Measurements from ENCODE around the gene KIF5A.

The KIF5A gene

GRCh38 chr12:57534991-57535543 lies 14.8 kb upstream of the KIF5A start:
- peaks cover 47% of the 10 kb centered on the region for H3K36me3 Mint-ChIP-seq (ENCODE audit: insufficient read depth)
- no peak overlapping the region for H3K27ac Mint-ChIP-seq
- no peak for ATAC-seq (replicated peaks)
- H3K9me3 Mint-ChIP-seq: no peaks in the 10 kb centered on the region
- H3K4me3 Mint-ChIP-seq: no peak overlapping the region
- H3K4me1 Mint-ChIP-seq (ENCODE audit: low read depth in 2 of 2): peaks cover 1 to 3% of the 10 kb centered on the region in 2 donors
- H3K27me3 Mint-ChIP-seq: no peaks in the 10 kb centered on the region
- no peak for DNase-seq

- H3K27ac Mint-ChIP-seq: no peak overlapping the region
- H3K4me1 Mint-ChIP-seq (ENCODE audit: low read depth in 2 of 2): peaks cover 2 to 5% of the 10 kb centered on the region in 2 donors
- H3K27me3 Mint-ChIP-seq: no peaks in the 10 kb centered on the region
- peaks cover 50% of the 10 kb centered on the region for H3K36me3 Mint-ChIP-seq (ENCODE audit: insufficient read depth)
- H3K4me3 Mint-ChIP-seq: no peak overlapping the region
- no peak for ATAC-seq (replicated peaks)
- H3K9me3 Mint-ChIP-seq: no peaks in the 10 kb centered on the region
- no peak for DNase-seq
Measured at GRCh38 chr12:57535764-57536596, 13.9 kb upstream of the KIF5A start.

- Mint-ChIP-seq H3K4me3 (no peak overlapping the region), H3K27ac (no peak overlapping the region)
Measured at GRCh38 chr12:57536597-57536942, 13.3 kb upstream of the KIF5A start.

DNA sequence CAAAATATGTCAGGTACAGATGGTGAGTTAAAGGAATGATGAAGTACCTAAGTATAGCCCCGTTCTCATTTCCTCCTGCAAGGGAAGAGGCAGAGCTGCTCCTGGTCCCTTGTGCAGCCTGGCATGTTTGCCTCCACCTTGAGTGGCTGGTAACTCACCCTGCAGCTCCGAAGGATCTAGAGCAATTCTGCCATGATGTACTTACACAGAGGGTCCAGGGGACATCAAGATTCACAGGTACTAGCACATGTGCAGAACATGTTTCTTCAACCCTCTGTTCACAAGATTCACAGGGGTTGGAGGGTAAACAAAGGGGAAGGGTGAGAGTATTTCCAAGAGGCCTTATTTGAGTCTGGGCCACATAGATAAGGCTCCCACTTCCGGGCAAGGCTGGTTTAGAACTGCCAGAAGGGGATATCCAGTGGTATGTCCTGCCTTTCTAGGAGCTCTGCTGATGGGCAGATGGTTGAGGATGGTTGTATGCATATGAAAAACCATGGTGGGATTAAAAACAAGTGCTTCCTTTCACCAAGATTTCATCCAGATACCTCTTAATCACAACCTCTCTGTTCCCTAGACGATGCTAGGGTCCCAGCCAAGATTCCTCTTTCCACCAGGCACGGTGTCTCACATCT lies 10.6 kb upstream of the KIF5A start:
- DNase-seq: no peak
- no peaks in the 10 kb centered on the region for H3K27me3 Mint-ChIP-seq
- ATAC-seq (replicated peaks): no peak
- H3K4me1 Mint-ChIP-seq (ENCODE audit: low read depth in 2 of 2): peaks cover 8 to 13% of the 10 kb centered on the region in 2 donors
- no peak overlapping the region for H3K4me3 Mint-ChIP-seq
- H3K27ac Mint-ChIP-seq: peak overlapping the region in 1 of 2 donors; percentile 42
- H3K9me3 Mint-ChIP-seq: no peaks in the 10 kb centered on the region
- H3K36me3 Mint-ChIP-seq (ENCODE audit: insufficient read depth): peaks cover 43% of the 10 kb centered on the region

More at GRCh38 chr12:57536597-57536942, 13.3 kb upstream of the KIF5A start:
- Mint-ChIP-seq H3K9me3 (no peaks in the 10 kb centered on the region), H3K4me1 (ENCODE audit: low read depth in 2 of 2) (peaks cover 5 to 6% of the 10 kb centered on the region in 2 donors), H3K27me3 (no peaks in the 10 kb centered on the region), H3K36me3 (ENCODE audit: insufficient read depth) (peaks cover 47% of the 10 kb centered on the region)
- ATAC-seq (replicated peaks): no peak
- no peak for DNase-seq

DNA sequence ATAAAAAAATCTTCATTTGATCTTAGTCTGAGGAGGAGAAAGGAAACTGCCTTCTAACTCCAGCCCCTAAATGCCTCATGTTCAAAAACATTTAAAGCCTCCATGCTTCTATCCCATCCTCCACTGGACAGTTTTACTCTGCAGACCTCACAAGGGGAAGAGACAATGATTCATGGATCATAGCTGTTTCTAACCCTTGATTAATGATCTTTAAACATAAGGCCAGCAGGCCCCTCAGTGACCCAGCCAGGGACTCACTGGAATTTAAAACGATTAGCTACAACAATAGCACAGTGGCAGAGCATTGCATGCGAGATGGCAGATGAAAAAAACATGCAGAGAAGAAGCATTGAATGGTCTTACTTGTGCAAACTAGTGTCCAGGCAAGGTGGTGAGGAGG lies 8.8 kb upstream of the KIF5A start:
- Mint-ChIP-seq H3K4me1 (ENCODE audit: low read depth in 2 of 2) (peaks cover 19 to 28% of the 10 kb centered on the region in 2 donors), H3K27ac (no peak overlapping the region), H3K27me3 (no peaks in the 10 kb centered on the region), H3K9me3 (no peaks in the 10 kb centered on the region), H3K4me3 (no peak overlapping the region), H3K36me3 (ENCODE audit: insufficient read depth) (peaks cover 35% of the 10 kb centered on the region)
- DNase-seq (no peak), ATAC-seq (replicated peaks) (no peak)

DNA sequence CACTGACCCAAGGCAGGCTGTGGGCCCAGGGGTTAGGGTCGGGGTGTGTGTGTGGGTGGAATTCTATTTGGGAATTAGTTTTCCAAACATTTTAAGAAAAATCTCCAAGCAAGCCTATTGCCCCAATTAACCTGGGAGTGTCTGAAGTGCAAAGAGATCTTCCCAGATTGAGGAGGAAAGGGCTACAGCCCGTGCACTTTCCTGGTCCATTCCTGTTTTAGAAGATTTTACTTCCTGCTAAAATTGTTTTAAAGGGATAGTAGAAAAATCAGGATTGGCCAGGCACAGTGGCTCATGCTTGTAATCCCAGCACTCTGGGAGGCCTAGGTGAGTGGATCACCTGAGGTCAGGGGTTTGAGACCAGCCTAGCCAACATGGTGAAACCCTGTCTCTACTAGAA lies 8.1 kb upstream of the KIF5A start:
- H3K9me3 Mint-ChIP-seq: no peaks in the 10 kb centered on the region
- no peak for ATAC-seq (replicated peaks)
- H3K27ac Mint-ChIP-seq: no peak overlapping the region
- H3K4me3 Mint-ChIP-seq: no peak overlapping the region
- no peaks in the 10 kb centered on the region for H3K27me3 Mint-ChIP-seq
- peaks cover 42% of the 10 kb centered on the region for H3K36me3 Mint-ChIP-seq (ENCODE audit: insufficient read depth)
- H3K4me1 Mint-ChIP-seq (ENCODE audit: low read depth in 2 of 2): peaks cover 25 to 34% of the 10 kb centered on the region in 2 donors
- DNase-seq: no peak

DNA sequence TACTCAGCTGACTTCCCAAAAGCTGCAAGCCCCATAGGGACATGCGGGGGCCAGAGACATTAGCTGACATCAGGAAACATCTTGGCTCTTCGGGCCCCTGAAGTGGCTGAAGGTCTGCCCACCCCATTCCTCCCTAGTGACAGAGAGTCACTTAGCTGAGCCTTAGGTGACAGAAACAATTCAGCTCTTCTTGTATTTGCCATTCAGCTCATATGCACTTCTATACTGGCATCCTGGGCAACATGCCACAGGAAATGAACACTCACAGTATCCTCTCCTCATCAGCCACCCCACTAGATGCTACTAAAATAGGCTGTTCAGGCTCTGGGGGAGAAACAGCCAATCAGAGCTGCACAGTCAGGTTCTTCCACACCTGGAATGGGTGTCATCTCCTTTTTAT lies 6.3 kb upstream of the KIF5A start:
- peaks cover 46% of the 10 kb centered on the region for H3K36me3 Mint-ChIP-seq (ENCODE audit: insufficient read depth)
- peaks cover 0 to under 1% of the 10 kb centered on the region in 2 donors for H3K27me3 Mint-ChIP-seq
- H3K27ac Mint-ChIP-seq: no peak overlapping the region
- H3K4me1 Mint-ChIP-seq (ENCODE audit: low read depth in 2 of 2): peaks cover 29 to 44% of the 10 kb centered on the region in 2 donors
- H3K4me3 Mint-ChIP-seq: no peak overlapping the region
- DNase-seq (no peak), ATAC-seq (replicated peaks) (no peak)
- no peaks in the 10 kb centered on the region for H3K9me3 Mint-ChIP-seq

DNA sequence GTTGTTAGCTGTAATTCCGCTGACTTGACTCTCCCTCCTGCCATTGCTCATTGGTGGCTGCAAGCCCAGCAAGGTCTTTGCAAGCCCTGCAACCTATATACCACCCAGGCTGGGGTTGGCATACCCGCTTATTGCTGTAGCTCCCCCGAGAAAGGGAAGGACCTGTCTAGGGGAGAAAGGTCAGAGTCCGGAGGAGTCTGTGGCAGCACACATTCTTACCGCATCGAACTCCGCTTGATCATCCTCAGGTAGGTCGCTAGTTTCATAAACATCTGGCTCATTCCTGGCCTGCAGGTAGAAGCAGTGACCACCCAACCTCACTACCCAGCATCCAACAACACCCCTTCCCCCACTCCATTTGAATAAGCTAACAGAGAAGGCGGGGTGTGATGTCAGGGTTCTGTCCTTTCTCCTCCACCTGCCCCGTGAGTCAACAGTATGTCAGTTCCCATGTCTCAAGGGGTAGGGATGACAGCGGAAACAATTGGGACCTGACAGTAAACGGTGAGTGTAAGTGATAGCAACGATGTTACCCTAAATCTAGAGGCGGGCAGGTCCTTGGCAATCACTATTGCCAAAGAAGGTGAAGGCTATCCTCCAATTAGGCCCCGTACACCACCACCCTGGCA lies 3.9 kb upstream of the KIF5A start:
- Mint-ChIP-seq H3K36me3 (ENCODE audit: insufficient read depth) (peaks cover 30% of the 10 kb centered on the region), H3K4me3 (peak overlapping the region; percentile 97 to 99), H3K4me1 (ENCODE audit: low read depth in 2 of 2) (peaks cover 38 to 59% of the 10 kb centered on the region in 2 donors), H3K9me3 (no peaks in the 10 kb centered on the region), H3K27ac (peak overlapping the region; percentile 96 to 98), H3K27me3 (peaks cover 0 to 7% of the 10 kb centered on the region in 2 donors)
- ATAC-seq (replicated peaks): no peak
- no peak for DNase-seq

GRCh38 chr12:57546438-57547287 lies 3.2 kb upstream of the KIF5A start, which contains the start of gene DCTN2:
TSS of gene DCTN2 (minus strand) at chr12:57547192. CDS start at chr12:57547063, 129 bp downstream.
- peak within 1 kb of the TSS; percentile 97 to 99 for H3K4me3 Mint-ChIP-seq
- ATAC-seq (replicated peaks) (peak; percentile 95), DNase-seq (peak; percentile 84 to 90 (median 85))
- peaks cover 38 to 55% of the 10 kb centered on the region in 2 donors for H3K4me1 Mint-ChIP-seq (ENCODE audit: low read depth in 2 of 2)
- H3K36me3 Mint-ChIP-seq (ENCODE audit: insufficient read depth): peaks cover 26% of the 10 kb centered on the region
- H3K27me3 Mint-ChIP-seq: peaks cover 0 to 7% of the 10 kb centered on the region in 2 donors
- peak within 1 kb of the TSS; percentile 96 to 98 for H3K27ac Mint-ChIP-seq
- H3K9me3 Mint-ChIP-seq: no peaks in the 10 kb centered on the region

DNA sequence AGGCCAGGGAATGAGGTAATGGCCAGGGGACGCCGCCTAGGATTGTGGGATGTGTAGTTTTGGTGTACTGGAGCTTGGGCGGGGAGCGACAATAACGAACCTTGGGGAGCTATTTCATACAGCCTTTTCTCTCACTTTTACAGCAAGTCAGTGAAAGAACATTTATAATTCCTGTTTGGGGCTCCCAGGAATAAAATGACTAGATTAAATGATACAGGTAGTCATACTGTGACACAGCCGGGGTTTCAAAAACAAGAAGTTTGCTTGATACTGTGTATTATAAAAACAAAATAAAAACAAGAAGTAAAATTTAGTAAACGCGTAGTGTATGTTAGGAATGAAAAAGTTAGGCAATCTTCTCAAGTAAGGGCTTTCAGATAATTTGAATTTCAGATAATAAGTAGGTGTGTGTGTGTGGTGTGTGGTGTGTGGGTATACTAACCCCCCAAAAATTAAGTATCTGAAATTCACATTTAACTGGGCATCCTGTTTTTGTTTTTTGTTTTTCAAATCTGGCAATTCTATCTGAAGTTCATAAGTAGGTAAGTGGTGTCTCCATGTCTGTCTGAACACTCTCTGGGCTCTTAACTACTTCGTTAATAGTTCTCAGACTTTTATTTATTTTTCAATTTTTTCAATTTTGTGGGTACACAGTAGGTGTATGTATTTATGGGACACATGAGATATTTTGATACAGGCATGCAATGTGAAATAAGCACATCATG lies 2.4 kb upstream of the KIF5A start:
- Mint-ChIP-seq H3K9me3 (no peaks in the 10 kb centered on the region), H3K4me1 (ENCODE audit: low read depth in 2 of 2) (peaks cover 38 to 55% of the 10 kb centered on the region in 2 donors), H3K27ac (peak overlapping the region; percentile 96 to 98), H3K36me3 (ENCODE audit: insufficient read depth) (peaks cover 18% of the 10 kb centered on the region), H3K4me3 (peak overlapping the region; percentile 97 to 99), H3K27me3 (peaks cover 0 to 7% of the 10 kb centered on the region in 2 donors)
- DNase-seq: no peak
- ATAC-seq (replicated peaks): no peak

GRCh38 chr12:57548013-57548315 lies 1.9 kb upstream of the KIF5A start:
- no peak for DNase-seq
- Mint-ChIP-seq H3K36me3 (ENCODE audit: insufficient read depth) (peaks cover 13% of the 10 kb centered on the region), H3K9me3 (no peaks in the 10 kb centered on the region), H3K4me3 (peak overlapping the region in 1 of 2 donors; percentile 97), H3K27ac (no peak overlapping the region), H3K4me1 (ENCODE audit: low read depth in 2 of 2) (peaks cover 38 to 55% of the 10 kb centered on the region in 2 donors), H3K27me3 (peaks cover 0 to 7% of the 10 kb centered on the region in 2 donors)
- no peak for ATAC-seq (replicated peaks)

DNA sequence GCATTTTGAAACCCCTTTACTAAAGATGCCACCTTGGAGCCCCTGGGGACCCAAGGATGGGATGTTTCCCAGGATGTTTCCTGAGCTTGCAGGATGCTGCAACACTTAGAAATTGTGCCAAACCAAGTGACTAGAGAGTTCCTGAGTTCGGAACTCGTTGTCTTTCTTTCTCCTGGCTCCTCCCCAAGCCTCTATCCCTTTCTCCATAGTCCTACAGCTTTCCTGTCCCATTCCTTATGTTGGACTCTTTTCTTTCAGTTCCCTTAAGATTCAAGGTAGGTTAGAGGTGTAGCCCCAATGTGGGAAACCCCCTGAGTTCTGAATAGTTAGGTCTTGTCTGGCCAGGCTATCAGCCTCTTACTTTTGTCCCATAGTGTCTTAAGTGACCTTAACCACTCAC lies 1.4 kb upstream of the KIF5A start:
- H3K36me3 Mint-ChIP-seq (ENCODE audit: insufficient read depth): peaks cover 13% of the 10 kb centered on the region
- peak overlapping the region; percentile 66 to 81 for H3K4me3 Mint-ChIP-seq
- no peak overlapping the region for H3K27ac Mint-ChIP-seq
- ATAC-seq (replicated peaks) (no peak), DNase-seq (no peak)
- no peaks in the 10 kb centered on the region for H3K9me3 Mint-ChIP-seq
- peaks cover 38 to 52% of the 10 kb centered on the region in 2 donors for H3K4me1 Mint-ChIP-seq (ENCODE audit: low read depth in 2 of 2)
- peaks cover 2 to 7% of the 10 kb centered on the region in 2 donors for H3K27me3 Mint-ChIP-seq
